ENCODE measurements around the gene DIS3L. TPM values are rescaled to one million over a fixed set of nuclear protein-coding genes. Genes with fewer than 3 reads are reported as not detected.
"Not testable (repeated sequence)": the region's sequence is repeated elsewhere in the genome, so short reads cannot be mapped to it uniquely, and the experiment has no call there.

The DIS3L gene
- total and polyA plus RNA-seq, 8 donors, result 23.8 to 55.9 (median 46.6) TPM

DNA sequence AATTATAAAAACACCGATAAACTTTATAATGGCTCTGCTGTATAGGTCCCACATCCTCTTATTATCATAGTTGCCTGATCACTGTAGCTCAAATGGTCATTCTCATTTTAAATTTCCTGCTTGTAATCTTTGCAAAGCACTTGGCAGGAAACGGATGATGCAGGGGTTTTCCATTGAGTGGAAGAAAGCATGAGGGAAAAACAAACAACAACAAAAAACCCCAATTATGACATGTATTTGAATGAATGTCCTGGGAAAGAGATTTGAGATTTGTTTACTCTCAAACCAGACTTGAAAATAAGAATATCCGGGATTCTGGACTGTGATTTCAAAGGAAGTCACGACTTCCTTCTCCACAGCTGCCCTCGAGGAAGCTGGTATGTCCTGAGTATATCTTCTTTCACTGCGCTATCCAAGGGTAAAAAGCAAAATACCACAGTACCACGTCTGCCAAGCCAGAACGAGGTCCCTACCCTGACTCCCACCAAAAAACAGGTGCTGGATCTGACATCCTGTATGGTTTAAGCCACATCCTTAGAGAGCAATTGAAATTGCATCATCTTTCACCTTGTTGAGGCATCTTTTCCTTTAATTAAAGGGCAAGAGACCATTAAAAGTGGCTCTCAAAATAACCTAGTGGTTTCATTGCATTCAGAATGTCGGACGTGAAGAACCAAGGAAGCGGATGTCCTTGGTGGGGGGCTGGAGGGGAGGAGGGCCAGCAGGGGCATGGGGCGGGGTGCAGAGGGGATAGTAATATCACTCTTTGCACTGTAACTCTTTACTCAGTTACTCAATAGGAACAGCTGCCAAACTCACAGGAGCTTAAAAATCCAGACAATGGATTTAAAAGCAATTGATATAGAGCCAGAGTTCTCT, 76.6 kb downstream of the DIS3L start:
- DNase-seq (peak in 2 of 4 donors; percentile 15 to 41), ATAC-seq (peak; percentile 36)
- TF ChIP-seq, protein P1, sequence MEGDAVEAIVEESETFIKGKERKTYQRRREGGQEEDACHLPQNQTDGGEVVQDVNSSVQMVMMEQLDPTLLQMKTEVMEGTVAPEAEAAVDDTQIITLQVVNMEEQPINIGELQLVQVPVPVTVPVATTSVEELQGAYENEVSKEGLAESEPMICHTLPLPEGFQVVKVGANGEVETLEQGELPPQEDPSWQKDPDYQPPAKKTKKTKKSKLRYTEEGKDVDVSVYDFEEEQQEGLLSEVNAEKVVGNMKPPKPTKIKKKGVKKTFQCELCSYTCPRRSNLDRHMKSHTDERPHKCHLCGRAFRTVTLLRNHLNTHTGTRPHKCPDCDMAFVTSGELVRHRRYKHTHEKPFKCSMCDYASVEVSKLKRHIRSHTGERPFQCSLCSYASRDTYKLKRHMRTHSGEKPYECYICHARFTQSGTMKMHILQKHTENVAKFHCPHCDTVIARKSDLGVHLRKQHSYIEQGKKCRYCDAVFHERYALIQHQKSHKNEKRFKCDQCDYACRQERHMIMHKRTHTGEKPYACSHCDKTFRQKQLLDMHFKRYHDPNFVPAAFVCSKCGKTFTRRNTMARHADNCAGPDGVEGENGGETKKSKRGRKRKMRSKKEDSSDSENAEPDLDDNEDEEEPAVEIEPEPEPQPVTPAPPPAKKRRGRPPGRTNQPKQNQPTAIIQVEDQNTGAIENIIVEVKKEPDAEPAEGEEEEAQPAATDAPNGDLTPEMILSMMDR (IDR thresholded peaks at IDR 0.05), result no peak

GRCh38 chr15:66374179-66374578, 80.8 kb downstream of the DIS3L start:
- H3K4me1 ChIP-seq, result peaks cover 0 to 21% of the 10 kb centered on the region in 2 donors
- H3K27me3 ChIP-seq, result no peaks in the 10 kb centered on the region
- intact Hi-C loops (cut with DNase I), result no loop called here
- DNase-seq (no peak), ATAC-seq (no peak)
- no peaks in the 10 kb centered on the region for H3K36me3 ChIP-seq
- peaks cover 0 to 12% of the 10 kb centered on the region in 2 donors for H3K9me3 ChIP-seq
- no peak overlapping the region for H3K27ac ChIP-seq
- no peak overlapping the region for H3K4me3 ChIP-seq
- TF ChIP-seq, protein P1 (IDR thresholded peaks at IDR 0.05), result no peak

More for the DNA sequence above, 76.6 kb downstream of the DIS3L start:
- Histone ChIP-seq H3K27ac (peak overlapping the region; percentile 74 to 84), H3K36me3 (no peaks in the 10 kb centered on the region), H3K4me3 (peak overlapping the region; percentile 18 to 34), H3K27me3 (no peaks in the 10 kb centered on the region), H3K9me3 (peaks cover 0 to 12% of the 10 kb centered on the region in 2 donors), H3K4me1 (peaks cover 0 to 21% of the 10 kb centered on the region in 2 donors)
- intact Hi-C loops (cut with DNase I), result no loop called here

- DNase-seq (no peak), ATAC-seq (no peak)
- H3K36me3 ChIP-seq, result no peaks in the 10 kb centered on the region
- no peak overlapping the region for H3K4me3 ChIP-seq
- TF ChIP-seq, protein P1 (IDR thresholded peaks at IDR 0.05), result no peak
- H3K27me3 ChIP-seq, result no peaks in the 10 kb centered on the region
- no peak overlapping the region for H3K27ac ChIP-seq
- intact Hi-C loops (cut with DNase I), result no loop called here
- no peaks in the 10 kb centered on the region for H3K4me1 ChIP-seq
- H3K9me3 ChIP-seq, result peaks cover 0 to 10% of the 10 kb centered on the region in 2 donors
Observed at GRCh38 chr15:66378814-66379430, 85.6 kb downstream of the DIS3L start.

DNA sequence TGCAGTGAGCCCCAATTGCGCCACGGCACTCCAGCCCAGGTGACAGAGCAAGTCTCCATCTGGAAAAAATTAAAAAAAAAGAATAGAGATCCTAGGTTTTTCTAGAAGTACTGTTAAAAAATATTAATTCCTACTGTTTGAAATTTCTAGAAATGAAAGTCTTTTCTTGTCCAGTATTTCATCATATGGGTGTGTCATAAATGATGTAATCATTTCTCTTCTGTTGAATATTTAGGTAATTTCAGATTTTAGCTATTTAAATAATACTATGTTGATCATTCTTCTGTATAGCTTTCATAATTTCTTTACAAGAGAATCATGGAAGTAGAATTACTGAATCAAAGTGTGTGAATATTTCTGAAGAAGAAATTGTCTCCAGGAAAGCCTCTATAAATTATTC, 88.0 kb downstream of the DIS3L start:
- intact Hi-C loops (cut with DNase I); H3K36me3 ChIP-seq; DNase-seq; ATAC-seq; H3K27me3 ChIP-seq; H3K9me3 ChIP-seq; H3K27ac ChIP-seq; H3K4me3 ChIP-seq; H3K4me1 ChIP-seq: not testable (repeated sequence)

Other genes starting within 250 kb of the DIS3L start
- gene MEGF11, start 39.8 kb upstream of the DIS3L start, total RNA-seq, result 1 to 10 TPM in 1 of 2 donors, not detected in 1; 2.6 TPM
- gene MEGF11, start 39.8 kb upstream of the DIS3L start, polyA plus RNA-seq (ENCODE audit: insufficient read length in 6 of 6), result 10 to 100 TPM in 3 of 6 donors, 1 to 10 TPM in 3; 4.7 to 17.4 (median 11.2) TPM
- 10 to 100 TPM in 1 of 2 donors, 1 to 10 TPM in 1; 7.1 to 11.1 TPM for gene TIPIN, start 63.1 kb downstream of the DIS3L start, total RNA-seq
- 10 to 100 TPM; 16.7 to 23.1 (median 18.3) TPM for gene TIPIN, start 63.1 kb downstream of the DIS3L start, polyA plus RNA-seq (ENCODE audit: insufficient read length in 6 of 6)
- gene MAP2K1, start 93.3 kb downstream of the DIS3L start, total RNA-seq, result 10 to 100 TPM; 59.3 to 60.4 TPM
- 10 to 100 TPM; 46.3 to 55.7 (median 50.6) TPM for gene MAP2K1, start 93.3 kb downstream of the DIS3L start, polyA plus RNA-seq (ENCODE audit: insufficient read length in 6 of 6)
- gene SNAPC5, start 204.2 kb downstream of the DIS3L start, total RNA-seq, result 10 to 100 TPM; 17.9 to 19.4 TPM
- gene SNAPC5, start 204.2 kb downstream of the DIS3L start, polyA plus RNA-seq (ENCODE audit: insufficient read length in 6 of 6), result 10 to 100 TPM; 23.7 to 33.7 (median 27.7) TPM
- 1,000 to 10,000 TPM; 1,719 to 1,750 TPM for gene RPL4, start 211.3 kb downstream of the DIS3L start, total RNA-seq
- gene RPL4, start 211.3 kb downstream of the DIS3L start, polyA plus RNA-seq (ENCODE audit: insufficient read length in 6 of 6), result 1,000 to 10,000 TPM; 3,845 to 4,606 (median 4,331) TPM
- gene ZWILCH, start 211.8 kb downstream of the DIS3L start, total RNA-seq, result 10 to 100 TPM in 1 of 2 donors, 1 to 10 TPM in 1; 8.6 to 13.6 TPM
- 10 to 100 TPM; 19.0 to 32.2 (median 27.4) TPM for gene ZWILCH, start 211.8 kb downstream of the DIS3L start, polyA plus RNA-seq (ENCODE audit: insufficient read length in 6 of 6)

All from left lung (tissue), 10 donors.